Spleen (tissue), 7 donors: Measurements from ENCODE around the gene PRPF8.

Experiments
- POLR2A ChIP-seq, 3 donors: fragments of 450-650 bp; IDR thresholded peaks; one replicate each; pipeline ENCODE4 v1.5.1; 2017; ENCODE audit warnings: antibody characterized with exemption in 3 of 3, mild to moderate bottlenecking in 1 of 3
- POLR2AphosphoS5 ChIP-seq, 3 donors: sonication (generic); formaldehyde crosslinking; IDR thresholded peaks; one replicate each; pipeline ENCODE4 v1.5.1; 2017; ENCODE audit warnings: antibody characterized with exemption in 3 of 3
- TF ChIP-seq, protein P1 (sequence below), 11 experiments: fragments of 200-600 bp in 7 of 11; fragments of 450-650 bp in 4 of 11; sonication (generic) in 4 of 11; IDR thresholded peaks in 8 of 11; conservative IDR thresholded peaks in 3 of 11; 1 replicate in 7 of 11; 2 replicates in 4 of 11; pipeline versions ENCODE4 v1.4.0 to v1.8.0; 2016 to 2021; ENCODE audit warnings: antibody characterized with exemption in 11 of 11, inconsistent platforms in 4 of 11, mild to moderate bottlenecking in 1 of 11
- donor health status: DM: no; HTN: no; CAD: no; lungs with moderate emphysema.
- donor health status: DM: no; HTN: no; CAD: no.
- donor health status: DM: no; HTN: no; CAD: no.

DNA sequence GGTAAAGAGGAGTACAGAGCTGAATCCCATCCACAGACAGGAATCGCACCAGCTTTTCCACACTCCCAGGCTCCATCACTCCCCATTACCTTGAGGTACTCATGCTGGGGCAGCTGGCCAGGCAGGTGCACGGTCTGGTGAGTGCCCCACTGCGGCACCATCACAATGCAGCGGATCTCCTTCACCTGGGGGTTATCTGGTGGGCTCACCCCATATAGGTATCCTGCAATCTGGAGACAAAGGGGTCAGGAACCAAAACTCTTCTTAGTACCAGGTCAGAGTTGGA, 33.2 kb downstream of the PRPF8 start:
- TF ChIP-seq, protein P1, sequence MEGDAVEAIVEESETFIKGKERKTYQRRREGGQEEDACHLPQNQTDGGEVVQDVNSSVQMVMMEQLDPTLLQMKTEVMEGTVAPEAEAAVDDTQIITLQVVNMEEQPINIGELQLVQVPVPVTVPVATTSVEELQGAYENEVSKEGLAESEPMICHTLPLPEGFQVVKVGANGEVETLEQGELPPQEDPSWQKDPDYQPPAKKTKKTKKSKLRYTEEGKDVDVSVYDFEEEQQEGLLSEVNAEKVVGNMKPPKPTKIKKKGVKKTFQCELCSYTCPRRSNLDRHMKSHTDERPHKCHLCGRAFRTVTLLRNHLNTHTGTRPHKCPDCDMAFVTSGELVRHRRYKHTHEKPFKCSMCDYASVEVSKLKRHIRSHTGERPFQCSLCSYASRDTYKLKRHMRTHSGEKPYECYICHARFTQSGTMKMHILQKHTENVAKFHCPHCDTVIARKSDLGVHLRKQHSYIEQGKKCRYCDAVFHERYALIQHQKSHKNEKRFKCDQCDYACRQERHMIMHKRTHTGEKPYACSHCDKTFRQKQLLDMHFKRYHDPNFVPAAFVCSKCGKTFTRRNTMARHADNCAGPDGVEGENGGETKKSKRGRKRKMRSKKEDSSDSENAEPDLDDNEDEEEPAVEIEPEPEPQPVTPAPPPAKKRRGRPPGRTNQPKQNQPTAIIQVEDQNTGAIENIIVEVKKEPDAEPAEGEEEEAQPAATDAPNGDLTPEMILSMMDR (IDR thresholded peaks at IDR 0.05 in 8 of 11, conservative IDR thresholded peaks at IDR 0.05 in 3 of 11), result no peak
- TF ChIP-seq POLR2A (IDR thresholded peaks at IDR 0.05) (no peak), POLR2AphosphoS5 (IDR thresholded peaks at IDR 0.05) (no peak)
